Duodenal mucosa (tissue), 2 donors: ENCODE data around the gene KCNJ4.
"Not testable (repeated sequence)": the region's sequence is repeated elsewhere in the genome, so short reads cannot be mapped to it uniquely, and the experiment has no call there.

Experiments used
- H3K27ac ChIP-seq: one replicate; pipeline ENCODE4 v1.7.0; 2013; ENCODE audit warnings: low read depth, low read length
- H3K27me3 ChIP-seq, 2 donors: one replicate each; pipeline ENCODE4 v1.7.0; 2013; ENCODE audit warnings: low read length in 2 of 2, control low read depth in 1 of 2; ENCODE audit not compliant: insufficient read depth in 2 of 2, control insufficient read depth in 1 of 2
- H3K36me3 ChIP-seq, 2 donors: one replicate each; pipeline ENCODE4 v1.7.0; 2013; ENCODE audit warnings: low read length in 2 of 2, control low read depth in 1 of 2; ENCODE audit not compliant: insufficient read depth in 2 of 2, control insufficient read depth in 1 of 2
- H3K4me1 ChIP-seq, 2 donors: one replicate each; pipeline ENCODE4 v1.7.0; 2013; ENCODE audit warnings: low read length in 2 of 2, control low read depth in 1 of 2; ENCODE audit not compliant: insufficient read depth in 2 of 2, control insufficient read depth in 1 of 2
- H3K4me3 ChIP-seq, 2 donors: one replicate each; pipeline ENCODE4 v1.7.0; 2013; ENCODE audit warnings: low read length in 2 of 2, low read depth in 1 of 2
- H3K9ac ChIP-seq, 2 donors: one replicate each; pipeline ENCODE4 v1.7.0; 2013; ENCODE audit warnings: low read length in 2 of 2, low read depth in 1 of 2
- H3K9me3 ChIP-seq, 2 donors: one replicate each; pipeline ENCODE4 v1.7.0; 2013; ENCODE audit warnings: low read length in 2 of 2, control low read depth in 1 of 2; ENCODE audit not compliant: control insufficient read depth in 1 of 2

Gene KCNJ4

GRCh38 chr22:38383417-38383816 is 71.6 kb downstream of the KCNJ4 start:
- H3K9me3 ChIP-seq, result no peaks in the 10 kb centered on the region
- H3K27ac ChIP-seq, result no peak overlapping the region
- no peak overlapping the region for H3K4me3 ChIP-seq

GRCh38 chr22:38381371-38381770 is 73.6 kb downstream of the KCNJ4 start:
- H3K4me1 ChIP-seq, H3K27ac ChIP-seq, H3K27me3 ChIP-seq, H3K36me3 ChIP-seq, H3K4me3 ChIP-seq, H3K9me3 ChIP-seq, H3K9ac ChIP-seq: not testable (repeated sequence)

More at GRCh38 chr22:38383417-38383816, 71.6 kb downstream of the KCNJ4 start:
- H3K27me3 ChIP-seq, result no peaks in the 10 kb centered on the region
- no peaks in the 10 kb centered on the region for H3K4me1 ChIP-seq
- no peak overlapping the region for H3K9ac ChIP-seq
- no peaks in the 10 kb centered on the region for H3K36me3 ChIP-seq
